Colonic mucosa (tissue), 4 donors: ENCODE data around the gene CBARP. TPM values are rescaled to one million over a fixed set of nuclear protein-coding genes. Genes with fewer than 3 reads are reported as not detected.

Experiments
- DNase-seq: peaks from one replicate; pipeline ENCODE4 v3.0.0-alpha.2; 2020
- H3K27ac ChIP-seq: fragments of 200-600 bp; one replicate; pipeline ENCODE4 v1.8.0; 2021
- H3K27me3 ChIP-seq: fragments of 200-600 bp; one replicate; pipeline ENCODE4 v1.8.0; 2021
- H3K36me3 ChIP-seq: fragments of 200-600 bp; one replicate; pipeline ENCODE4 v1.8.0; 2021
- H3K4me1 ChIP-seq: fragments of 200-600 bp; one replicate; pipeline ENCODE4 v1.8.0; 2021; ENCODE audit warnings: mild to moderate bottlenecking
- H3K4me3 ChIP-seq: fragments of 200-600 bp; one replicate; pipeline ENCODE4 v1.8.0; 2021
- H3K9ac ChIP-seq, 2 donors: one replicate each; pipeline ENCODE4 v1.7.0; 2013; ENCODE audit warnings: control low read depth in 2 of 2, low read depth in 2 of 2, low read length in 2 of 2
- H3K9me3 ChIP-seq: fragments of 200-600 bp; one replicate; pipeline ENCODE4 v1.8.0; 2021
- intact Hi-C: fragments of 100-400 bp; cut with DNase I; formaldehyde crosslinking; loops from one replicate; pipeline ENCODE4 v1.14.1; 2022
- total RNA-seq, 2 donors: library from RNA; stranded (reverse); fragmentation: NEBNext Ultra II Directional in 1 of 2; extraction: Animal tissue kit (Norgen Biotek cat#: 25700) in 1 of 2; gene quantifications; one replicate each; pipeline ENCODE4 v1.2.1, GENCODE V29; 2021
- TF ChIP-seq, protein P1 (sequence below): fragments of 200-600 bp; IDR thresholded peaks from one replicate; pipeline ENCODE4 v1.8.0; 2022; ENCODE audit warnings: antibody characterized with exemption, mild to moderate bottlenecking
- donor health status: healthy.
- donor health status: DM: no; HTN: no; CAD: no.
- donor health status: DM: no; HTN: no; CAD: no.

Gene CBARP
- total RNA-seq, 2 donors from 2014 or later, result 0.22 to 0.48 TPM

GRCh38 chr19:1273263-1274041 lies 35.6 kb upstream of the CBARP start:
- DNase-seq, result no peak
- Histone ChIP-seq H3K9ac (peak overlapping the region in 1 of 2 donors; percentile 76), H3K4me3 (peak overlapping the region; percentile 2)

GRCh38 chr19:1272423-1273262 lies 34.8 kb upstream of the CBARP start:
- DNase-seq, result no peak
- intact Hi-C loops, result no loop called here
- no peaks in the 10 kb centered on the region for H3K9me3 ChIP-seq
- peak overlapping the region; percentile 2 for H3K4me3 ChIP-seq
- TF ChIP-seq, protein P1, sequence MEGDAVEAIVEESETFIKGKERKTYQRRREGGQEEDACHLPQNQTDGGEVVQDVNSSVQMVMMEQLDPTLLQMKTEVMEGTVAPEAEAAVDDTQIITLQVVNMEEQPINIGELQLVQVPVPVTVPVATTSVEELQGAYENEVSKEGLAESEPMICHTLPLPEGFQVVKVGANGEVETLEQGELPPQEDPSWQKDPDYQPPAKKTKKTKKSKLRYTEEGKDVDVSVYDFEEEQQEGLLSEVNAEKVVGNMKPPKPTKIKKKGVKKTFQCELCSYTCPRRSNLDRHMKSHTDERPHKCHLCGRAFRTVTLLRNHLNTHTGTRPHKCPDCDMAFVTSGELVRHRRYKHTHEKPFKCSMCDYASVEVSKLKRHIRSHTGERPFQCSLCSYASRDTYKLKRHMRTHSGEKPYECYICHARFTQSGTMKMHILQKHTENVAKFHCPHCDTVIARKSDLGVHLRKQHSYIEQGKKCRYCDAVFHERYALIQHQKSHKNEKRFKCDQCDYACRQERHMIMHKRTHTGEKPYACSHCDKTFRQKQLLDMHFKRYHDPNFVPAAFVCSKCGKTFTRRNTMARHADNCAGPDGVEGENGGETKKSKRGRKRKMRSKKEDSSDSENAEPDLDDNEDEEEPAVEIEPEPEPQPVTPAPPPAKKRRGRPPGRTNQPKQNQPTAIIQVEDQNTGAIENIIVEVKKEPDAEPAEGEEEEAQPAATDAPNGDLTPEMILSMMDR, result no peak
- peaks cover 10% of the 10 kb centered on the region for H3K36me3 ChIP-seq
- H3K27me3 ChIP-seq, result no peaks in the 10 kb centered on the region
- H3K4me1 ChIP-seq, result peaks cover 57% of the 10 kb centered on the region
- peak overlapping the region in 1 of 2 donors; percentile 76 for H3K9ac ChIP-seq
- H3K27ac ChIP-seq, result peak overlapping the region; percentile 27

More at GRCh38 chr19:1273263-1274041, 35.6 kb upstream of the CBARP start:
- Histone ChIP-seq H3K27ac (peak overlapping the region; percentile 27), H3K4me1 (peaks cover 49% of the 10 kb centered on the region), H3K27me3 (no peaks in the 10 kb centered on the region), H3K36me3 (peaks cover 10% of the 10 kb centered on the region), H3K9me3 (no peaks in the 10 kb centered on the region)
- intact Hi-C loops, result no loop called here
- TF ChIP-seq, protein P1, result no peak

GRCh38 chr19:1271528-1272422 lies 34.0 kb upstream of the CBARP start:
- peaks cover 10% of the 10 kb centered on the region for H3K36me3 ChIP-seq
- no peak overlapping the region for H3K27ac ChIP-seq
- peaks cover 61% of the 10 kb centered on the region for H3K4me1 ChIP-seq
- DNase-seq, result no peak
- peak overlapping the region in 1 of 2 donors; percentile 76 for H3K9ac ChIP-seq
- H3K27me3 ChIP-seq, result no peaks in the 10 kb centered on the region
- no peak overlapping the region for H3K4me3 ChIP-seq
- intact Hi-C loops, result no loop called here
- H3K9me3 ChIP-seq, result no peaks in the 10 kb centered on the region
- TF ChIP-seq, protein P1, result no peak

DNA sequence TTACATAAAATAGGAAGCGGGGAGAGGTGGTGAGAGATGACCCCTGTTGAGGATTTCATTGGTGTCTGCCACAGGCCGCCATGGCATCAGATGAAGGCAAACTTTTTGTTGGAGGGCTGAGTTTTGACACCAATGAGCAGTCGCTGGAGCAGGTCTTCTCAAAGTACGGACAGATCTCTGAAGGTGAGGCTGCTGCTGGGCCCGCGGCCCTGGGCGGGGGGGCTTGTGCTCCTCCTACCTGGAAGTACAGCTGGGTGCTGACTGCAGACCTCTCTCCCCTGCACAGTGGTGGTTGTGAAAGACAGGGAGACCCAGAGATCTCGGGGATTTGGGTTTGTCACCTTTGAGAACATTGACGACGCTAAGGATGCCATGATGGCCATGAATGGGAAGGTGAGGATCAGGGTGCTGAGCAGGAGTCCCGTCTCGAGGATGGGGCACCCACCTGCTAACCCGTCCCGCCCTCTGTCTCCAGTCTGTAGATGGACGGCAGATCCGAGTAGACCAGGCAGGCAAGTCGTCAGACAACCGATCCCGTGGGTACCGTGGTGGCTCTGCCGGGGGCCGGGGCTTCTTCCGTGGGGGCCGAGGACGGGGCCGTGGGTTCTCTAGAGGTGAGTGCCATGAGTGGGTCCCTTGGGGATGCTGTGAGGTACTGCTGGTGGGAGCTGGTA lies 33.2 kb upstream of the CBARP start:
- DNase-seq, result no peak
- H3K27ac ChIP-seq, result no peak overlapping the region
- TF ChIP-seq, protein P1, result no peak
- H3K9ac ChIP-seq, result peak overlapping the region; percentile 28 to 76
- no peaks in the 10 kb centered on the region for H3K27me3 ChIP-seq
- H3K36me3 ChIP-seq, result peaks cover 10% of the 10 kb centered on the region
- peaks cover 56% of the 10 kb centered on the region for H3K4me1 ChIP-seq
- H3K4me3 ChIP-seq, result peak overlapping the region; percentile 71
- intact Hi-C loops, result no loop called here
- no peaks in the 10 kb centered on the region for H3K9me3 ChIP-seq
